ENCODE results near the gene SORBS1. TPM values are rescaled to one million over a fixed set of nuclear protein-coding genes. Genes with fewer than 3 reads are reported as not detected.
A peak's percentile ranks its signal among the peaks of the same experiment; 100 is the strongest.

Gene SORBS1
- total RNA-seq, 6 experiments from 2014 or later = 56.4 to 97.9 (median 76.5) TPM

- Histone ChIP-seq H3K27ac (peak overlapping the region in 1 of 3 donors; percentile 15), H3K4me1 (peaks cover 0 to 36% (median 13%) of the 10 kb centered on the region in 4 donors), H3K4me3 (no peak overlapping the region), H3K36me3 (peaks cover 0 to 16% (median 11%) of the 10 kb centered on the region in 4 donors), H3K9me3 (no peaks in the 10 kb centered on the region), H3K27me3 (no peaks in the 10 kb centered on the region)
- intact Hi-C loops (cut with DNase I) = no loop called here
- ATAC-seq = no peak
- no peak for DNase-seq
- TF ChIP-seq CTCF (IDR thresholded peaks at IDR 0.05) (no peak), POLR2A (IDR thresholded peaks at IDR 0.05) (no peak)
Measured at GRCh38 chr10:95354110-95354509, 207.1 kb downstream of the SORBS1 start.

- Histone ChIP-seq H3K4me1 (peaks cover 0 to 36% (median 13%) of the 10 kb centered on the region in 4 donors), H3K36me3 (peaks cover 0 to 16% (median 11%) of the 10 kb centered on the region in 4 donors), H3K27ac (peak overlapping the region in 1 of 3 donors; percentile 72), H3K27me3 (no peaks in the 10 kb centered on the region), H3K4me3 (no peak overlapping the region), H3K9me3 (no peaks in the 10 kb centered on the region)
- no peak for TF ChIP-seq CTCF (IDR thresholded peaks at IDR 0.05)
- TF ChIP-seq POLR2A (IDR thresholded peaks at IDR 0.05) = no peak
- ATAC-seq (no peak), DNase-seq (no peak)
- intact Hi-C loops (cut with DNase I) = no loop called here
Measured at GRCh38 chr10:95353123-95353522, 208.0 kb downstream of the SORBS1 start.

GRCh38 chr10:95352684-95353083 lies 208.5 kb downstream of the SORBS1 start:
- ATAC-seq (no peak), DNase-seq (no peak)
- peaks cover 0 to 12% (median 11%) of the 10 kb centered on the region in 4 donors for H3K36me3 ChIP-seq
- 85% methylated on average over 2 of the region's 2 CpGs for WGBS (ENCODE audit: insufficient coverage, low coverage, low lambda C conversion rate, missing lambda C conversion rate)
- H3K27me3 ChIP-seq = no peaks in the 10 kb centered on the region
- intact Hi-C loops (cut with DNase I) = no loop called here
- TF ChIP-seq POLR2A (IDR thresholded peaks at IDR 0.05) (no peak), CTCF (IDR thresholded peaks at IDR 0.05) (no peak)
- peak overlapping the region in 1 of 3 donors; percentile 72 for H3K27ac ChIP-seq
- H3K4me3 ChIP-seq = no peak overlapping the region
- H3K9me3 ChIP-seq = no peaks in the 10 kb centered on the region
- peaks cover 0 to 36% (median 13%) of the 10 kb centered on the region in 4 donors for H3K4me1 ChIP-seq

GRCh38 chr10:95350830-95351228 lies 210.3 kb downstream of the SORBS1 start:
- DNase-seq (peak in 2 of 3 donors; percentile 85 to 90), ATAC-seq (peak; percentile 62 to 90 (median 86))
- TF ChIP-seq CTCF (IDR thresholded peaks at IDR 0.05) (no peak), POLR2A (IDR thresholded peaks at IDR 0.05) (no peak)
- H3K36me3 ChIP-seq = peaks cover 0 to 6% (median 3%) of the 10 kb centered on the region in 4 donors
- H3K4me1 ChIP-seq = peaks cover 0 to 36% (median 13%) of the 10 kb centered on the region in 4 donors
- WGBS (ENCODE audit: insufficient coverage, low coverage, low lambda C conversion rate, missing lambda C conversion rate) = 13% methylated on average over 2 of the region's 2 CpGs
- no peaks in the 10 kb centered on the region for H3K9me3 ChIP-seq
- H3K4me3 ChIP-seq = no peak overlapping the region
- peak overlapping the region; percentile 8 to 72 (median 32) for H3K27ac ChIP-seq
- intact Hi-C loops (cut with DNase I) = no loop called here
- no peaks in the 10 kb centered on the region for H3K27me3 ChIP-seq
